VCaP (cell line): Measurements from ENCODE around the gene SYT2.
"Not testable (repeated sequence)": the region's sequence is repeated elsewhere in the genome, so short reads cannot be mapped to it uniquely, and the experiment has no call there.

Experiments
- H3K27ac ChIP-seq: fragments of 450-650 bp; 2 replicates; pipeline ENCODE4 v1.5.1; 2017
- CTCF ChIP-seq: fragments of 450-650 bp; conservative IDR thresholded peaks from 2 replicates; pipeline ENCODE4 v1.5.1; 2017; ENCODE audit warnings: mild to moderate bottlenecking, moderate library complexity

SYT2 gene

GRCh38 chr1:202638019-202638700 is 72.1 kb downstream of the SYT2 start:
- TF ChIP-seq CTCF = no peak
- no peak overlapping the region for H3K27ac ChIP-seq

- not testable (repeated sequence) for H3K27ac ChIP-seq
Measured at GRCh38 chr1:202637321-202638018, 72.8 kb downstream of the SYT2 start.

- not testable (repeated sequence) for H3K27ac ChIP-seq
Measured at GRCh38 chr1:202636171-202636570, 74.1 kb downstream of the SYT2 start.

GRCh38 chr1:202632241-202632640 is 78.0 kb downstream of the SYT2 start:
- no peak overlapping the region for H3K27ac ChIP-seq
- no peak for TF ChIP-seq CTCF

GRCh38 chr1:202631076-202631923 is 79.0 kb downstream of the SYT2 start:
- no peak overlapping the region for H3K27ac ChIP-seq
- no peak for TF ChIP-seq CTCF

- H3K27ac ChIP-seq = no peak overlapping the region
- TF ChIP-seq CTCF = no peak
Measured at GRCh38 chr1:202630541-202630940, 79.7 kb downstream of the SYT2 start.

- not testable (repeated sequence) for H3K27ac ChIP-seq
Measured at GRCh38 chr1:202630096-202630495, 80.2 kb downstream of the SYT2 start.

GRCh38 chr1:202629257-202629811 is 80.9 kb downstream of the SYT2 start:
- not testable (repeated sequence) for H3K27ac ChIP-seq

GRCh38 chr1:202628646-202629215 is 81.5 kb downstream of the SYT2 start:
- no peak overlapping the region for H3K27ac ChIP-seq
- TF ChIP-seq CTCF = no peak
